IMR-90 (cell line): ENCODE results near the gene DESI2. TPM values are rescaled to one million over a fixed set of nuclear protein-coding genes. Genes with fewer than 3 reads are reported as not detected.
A peak's percentile ranks its signal among the peaks of the same experiment; 100 is the strongest.

Source experiments
- ATAC-seq: fragments of 200-7000 bp; cut with Tn5 transposase; 2 replicates; pipeline ENCODE4 v1.9.1; 2020; ENCODE audit warnings: low read depth, mild to moderate bottlenecking, moderate library complexity
- BruUV-seq: library from RNA; stranded (reverse); fragments of 400-500 nt; replicated peaks from 2 replicates; lab custom pipeline; 2021; lab: Mats Ljungman, UMichigan
- CTCF ChIA-PET: fragments of 300-600 bp; formaldehyde crosslinking; extraction: SDS; loops from one replicate; lab custom pipeline; 2021; ENCODE audit warnings: antibody characterized with exemption; lab: Yijun Ruan, JAX
- POLR2A ChIA-PET: fragments of 300-600 bp; sonication (Branson Sonifier 250); formaldehyde crosslinking; loops from one replicate; lab custom pipeline; 2022; ENCODE audit warnings: antibody characterized with exemption; ENCODE audit not compliant: unreplicated experiment; lab: Charles Lee
- DNase-seq: peaks from one replicate; pipeline ENCODE4 v3.0.0; 2013
- H2AFZ ChIP-seq: replicated peaks from 2 replicates; pipeline ENCODE3; 2013; ENCODE audit warnings: low read length, mild to moderate bottlenecking; ENCODE audit not compliant: poor library complexity
- H2AK5ac ChIP-seq: 2 replicates; pipeline ENCODE4 v1.6.1; 2013; ENCODE audit warnings: low read depth, low read length, inconsistent platforms
- H2AK9ac ChIP-seq: replicated peaks from 2 replicates; pipeline ENCODE3; 2013; ENCODE audit warnings: mild to moderate bottlenecking, low read depth, low read length, moderate library complexity; ENCODE audit not compliant: poor library complexity
- H2BK120ac ChIP-seq: 2 replicates; pipeline ENCODE4 v1.6.1; 2013; ENCODE audit warnings: low read depth, low read length, inconsistent platforms
- H2BK15ac ChIP-seq: 3 replicates; pipeline ENCODE4 v1.6.1; 2013; ENCODE audit warnings: low read depth, low read length, inconsistent platforms
- H2BK20ac ChIP-seq: 2 replicates; pipeline ENCODE4 v1.6.1; 2013; ENCODE audit warnings: low read depth, mild to moderate bottlenecking, inconsistent platforms, low read length, moderate library complexity
- H2BK5ac ChIP-seq: 2 replicates; pipeline ENCODE4 v1.6.1; 2013; ENCODE audit warnings: mild to moderate bottlenecking, low read depth, low read length, inconsistent platforms; ENCODE audit not compliant: poor library complexity, severe bottlenecking
- H3K14ac ChIP-seq: replicated peaks from 2 replicates; pipeline ENCODE4 v1.6.1; 2013; ENCODE audit warnings: low read depth, low read length, inconsistent platforms
- H3K18ac ChIP-seq: 2 replicates; pipeline ENCODE4 v1.6.1; 2013; ENCODE audit warnings: low read depth, low read length, control low read depth
- H3K23ac ChIP-seq: 2 replicates; pipeline ENCODE4 v1.6.1; 2013; ENCODE audit warnings: low read depth, low read length, inconsistent platforms
- H3K27ac ChIP-seq: 2 replicates; pipeline ENCODE4 v1.5.1; 2013; ENCODE audit warnings: mild to moderate bottlenecking, control low read depth, low read length; ENCODE audit not compliant: insufficient read depth
- H3K27me3 ChIP-seq: 2 replicates; pipeline ENCODE4 v1.6.1; 2013; ENCODE audit warnings: low read length; ENCODE audit not compliant: control insufficient read depth, insufficient read depth
- H3K36me3 ChIP-seq: 2 replicates; pipeline ENCODE4 v1.6.1; 2013; ENCODE audit warnings: low read length, mixed read lengths; ENCODE audit not compliant: control insufficient read depth, insufficient read depth
- H3K4ac ChIP-seq: 2 replicates; pipeline ENCODE4 v1.6.1; 2013; ENCODE audit warnings: low read depth, low read length, inconsistent platforms
- H3K4me1 ChIP-seq: 2 replicates; pipeline ENCODE4 v1.6.1; 2013; ENCODE audit warnings: low read length, mixed read lengths; ENCODE audit not compliant: control insufficient read depth, insufficient read depth
- H3K4me2 ChIP-seq: 2 replicates; pipeline ENCODE4 v1.6.1; 2013; ENCODE audit warnings: low read depth, mild to moderate bottlenecking, control low read depth, low read length, moderate library complexity
- H3K4me3 ChIP-seq: 2 replicates; pipeline ENCODE4 v1.5.1; 2013; ENCODE audit warnings: low read depth, mild to moderate bottlenecking, control low read depth, low read length, moderate library complexity; ENCODE audit not compliant: insufficient read depth
- H3K56ac ChIP-seq: 2 replicates; pipeline ENCODE4 v1.6.1; 2013; ENCODE audit warnings: low read length, inconsistent platforms; ENCODE audit not compliant: insufficient read depth; ENCODE audit errors: extremely low read depth
- H3K79me1 ChIP-seq, 2 experiments: 2 replicates each; pipeline ENCODE4 v1.6.1; 2013; ENCODE audit warnings: low read length in 2 of 2, inconsistent platforms in 1 of 2, low read depth in 1 of 2
- H3K9ac ChIP-seq: 2 replicates; pipeline ENCODE4 v1.6.1; 2013; ENCODE audit warnings: low read depth, low read length, control low read depth
- H3K9me1 ChIP-seq: 2 replicates; pipeline ENCODE4 v1.6.1; 2013; ENCODE audit warnings: low read length, inconsistent platforms; ENCODE audit not compliant: insufficient read depth
- H3K9me3 ChIP-seq: 2 replicates; pipeline ENCODE4 v1.6.1; 2013; ENCODE audit warnings: low read length; ENCODE audit not compliant: control insufficient read depth, insufficient read depth
- H4K20me1 ChIP-seq: 2 replicates; pipeline ENCODE4 v1.6.1; 2013; ENCODE audit warnings: low read length, inconsistent platforms; ENCODE audit not compliant: insufficient read depth
- H4K5ac ChIP-seq: 2 replicates; pipeline ENCODE4 v1.6.1; 2013; ENCODE audit warnings: mild to moderate bottlenecking, low read depth, low read length, control low read depth
- H4K8ac ChIP-seq, 2 experiments: 2 replicates each; pipeline ENCODE4 v1.6.1; 2013; ENCODE audit warnings: low read depth in 2 of 2, low read length in 2 of 2, control low read depth in 1 of 2, inconsistent platforms in 1 of 2
- H4K91ac ChIP-seq: 2 replicates; pipeline ENCODE4 v1.6.1; 2013; ENCODE audit warnings: low read depth, low read length, inconsistent platforms; ENCODE audit not compliant: insufficient read depth
- BHLHE40 ChIP-seq: fragments of 150-350 bp; IDR thresholded peaks from 2 replicates; pipeline ENCODE4 v1.6.1; 2016; ENCODE audit warnings: mild to moderate bottlenecking, low read depth, low read length
- CHD1 ChIP-seq: IDR thresholded peaks from 2 replicates; pipeline ENCODE4 v1.6.1; 2012; ENCODE audit warnings: low read depth, low read length, improper control_type of control experiment
- CTCF ChIP-seq: conservative IDR thresholded peaks from 2 replicates; pipeline ENCODE4 v1.5.1; 2012; ENCODE audit warnings: mild to moderate bottlenecking, low read depth, low read length, improper control_type of control experiment
- ELK1 ChIP-seq: fragments of 150-350 bp; IDR thresholded peaks from 2 replicates; pipeline ENCODE4 v1.6.1; 2016; ENCODE audit warnings: low read depth, mild to moderate bottlenecking, low read length, moderate library complexity, borderline replicate concordance
- MXI1 ChIP-seq: IDR thresholded peaks from 2 replicates; pipeline ENCODE4 v1.6.1; 2012; ENCODE audit warnings: low read depth, mild to moderate bottlenecking, low read length, moderate library complexity, borderline replicate concordance
- POLR2A ChIP-seq: IDR thresholded peaks from 2 replicates; pipeline ENCODE4 v1.6.1; 2012; ENCODE audit warnings: mild to moderate bottlenecking, low read depth, low read length
- RAD21 ChIP-seq: IDR thresholded peaks from 2 replicates; pipeline ENCODE4 v1.6.1; 2012; ENCODE audit warnings: low read length, improper control_type of control experiment
- RCOR1 ChIP-seq: IDR thresholded peaks from 2 replicates; pipeline ENCODE4 v1.6.1; 2012; ENCODE audit warnings: mild to moderate bottlenecking, low read length, improper control_type of control experiment; ENCODE audit not compliant: insufficient replicate concordance
- RFX5 ChIP-seq: IDR thresholded peaks from 2 replicates; pipeline ENCODE4 v1.8.0; 2012; ENCODE audit warnings: low read depth, mild to moderate bottlenecking, low read length, moderate library complexity
- WGBS, 2 experiments: methylation state at CpG; one replicate each; pipeline versions ENCODE4 v1.1.5 to v1.1.7; 2013; ENCODE audit warnings: missing lambda C conversion rate in 2 of 2; ENCODE audit not compliant: insufficient read length in 1 of 2; ENCODE audit errors: extremely low coverage in 2 of 2; 5-methylcytosine and 5-hydroxymethylcytosine counted together
- dilution Hi-C: fragments of 300-500 bp; cut with HindIII; formaldehyde crosslinking; loops from one replicate; pipeline ENCODE4 v1.14.3; 2018; ENCODE audit warnings: low sequenced_read_pairs; ENCODE audit not compliant: unreplicated experiment
- in situ Hi-C: fragments of 300-500 bp; cut with MboI; formaldehyde crosslinking; loops from 3 replicates; pipeline ENCODE4 v1.14.3; 2019; ENCODE audit warnings: low sequenced_read_pairs, inconsistent platforms, mixed read lengths
- intact Hi-C: fragments of 100-400 bp; cut with micrococcal nuclease; formaldehyde crosslinking; loops from 2 replicates; pipeline ENCODE4 v1.10.0; 2022
- polyA plus RNA-seq, 3 experiments: library from polyadenylated mRNA; depleted of rRNA; stranded (reverse); fragments of >200 nt; gene quantifications; 2 replicates each; pipeline ENCODE4 v1.2.3, GENCODE V29; 2012; ENCODE audit warnings: low replicate concordance in 1 of 3
- total RNA-seq: library from RNA; depleted of rRNA; stranded (reverse); fragments of >200 nt; gene quantifications from 2 replicates; pipeline ENCODE4 v1.2.3, GENCODE V29; 2012

DESI2 gene
- total and polyA plus RNA-seq, 2 of the 4 experiments (the other 2 are of a cell fraction), result 19.0 to 43.6 TPM

- H3K9ac ChIP-seq, result no peak overlapping the region
- no peak overlapping the region for H2AFZ ChIP-seq
- no peak overlapping the region for H3K4me3 ChIP-seq
- dilution Hi-C loops (no loop called here), in situ Hi-C loops (no loop called here), intact Hi-C loops (no loop called here)
- no peak overlapping the region for H3K4me2 ChIP-seq
- ChIA-PET POLR2A (no interaction called here), CTCF (interaction anchor here (0.6 kb wide), 1 partner anchor 719 kb away, joined by 3 read pairs; no protein-coding TSS in a partner anchor)
- no peak overlapping the region for H2BK15ac ChIP-seq
- H3K4me1 ChIP-seq, result no peaks in the 10 kb centered on the region
- DNase-seq (no peak), ATAC-seq (no peak)
- TF ChIP-seq RAD21, result no peak
- no peak for TF ChIP-seq RCOR1
- TF ChIP-seq CTCF, result no peak
- no peak for TF ChIP-seq ELK1
- TF ChIP-seq BHLHE40, result no peak
- no peak for TF ChIP-seq POLR2A
- TF ChIP-seq RFX5, result no peak
- no peak for TF ChIP-seq MXI1
- no peak for TF ChIP-seq CHD1
- no peak overlapping the region for H3K23ac ChIP-seq
- peak overlapping the region; percentile 48; the same call in 1 of the 2 replicates for H3K14ac ChIP-seq
- H3K36me3 ChIP-seq, result no peaks in the 10 kb centered on the region
- H2BK20ac ChIP-seq, result peak overlapping the region; percentile 61; the same call in 1 of the 2 replicates
- peak overlapping the region; percentile 67; the same call in 1 of the 2 replicates for H3K4ac ChIP-seq
- H3K56ac ChIP-seq, result no peak overlapping the region
- H3K9me3 ChIP-seq, result peaks cover 5% of the 10 kb centered on the region
- no peak overlapping the region; the same call in 1 of the 2 replicates for H4K91ac ChIP-seq
- H2BK5ac ChIP-seq, result peak overlapping the region; percentile 49
- peak overlapping the region; percentile 90; the same call in 1 of the 2 replicates for H3K18ac ChIP-seq
- no CpG with 5 or more reads among the region's 10 CpGs for WGBS, 2 experiments
- no peak overlapping the region for H2AK9ac ChIP-seq
- H3K79me1 ChIP-seq, result no peaks in the 10 kb centered on the region
- no peaks in the 10 kb centered on the region for H3K27me3 ChIP-seq
- BruUV-seq, result no TSS peak
- H2BK120ac ChIP-seq, result peak overlapping the region; percentile 71
- no peaks in the 10 kb centered on the region for H4K20me1 ChIP-seq
- no peak overlapping the region for H3K27ac ChIP-seq
- peak overlapping the region in 1 of 2 experiments; percentile 83; a peak in 2 of 4 replicates for H4K8ac ChIP-seq
- H3K9me1 ChIP-seq, result no peaks in the 10 kb centered on the region
- H2AK5ac ChIP-seq, result no peak overlapping the region
- H4K5ac ChIP-seq, result peak overlapping the region; percentile 78; the same call in 1 of the 2 replicates
These were observed 83.1 kb downstream of the DESI2 start for GRCh38 chr1:244735876-244736561.
